ENCODE results near the gene NTRK3. TPM values are rescaled to one million over a fixed set of nuclear protein-coding genes. Genes with fewer than 3 reads are reported as not detected.

NTRK3 gene
- total and polyA plus RNA-seq, 2 of the 8 experiments (the other 6 are each of a cell fraction or from before 2014, with no cell fraction given), result 4.5 to 6.8 TPM

DNA sequence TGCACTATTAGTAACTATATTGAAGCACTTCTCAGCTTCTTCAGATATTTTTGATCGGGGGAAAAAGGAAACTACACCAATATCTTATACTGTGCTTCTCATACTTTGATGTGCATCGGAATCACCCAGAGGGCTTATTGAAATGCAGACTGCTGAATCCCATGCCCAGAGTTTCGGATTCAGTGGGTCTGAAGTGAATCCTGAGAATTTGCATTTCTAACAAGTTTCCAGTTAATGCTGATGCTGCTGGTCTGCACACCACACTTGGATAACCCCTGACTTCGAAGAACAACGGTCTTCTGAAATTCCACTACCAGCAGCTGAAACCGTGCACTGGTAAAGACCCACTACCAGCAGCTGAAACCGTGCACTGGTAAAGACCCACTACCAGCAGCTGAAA, 243.9 kb downstream of the NTRK3 start (continued):
- no peak for TF ChIP-seq EP300 (IDR thresholded peaks at IDR 0.05; ENCODE audit: borderline replicate concordance in 1 of 2, low read depth in 2 of 2, low read length in 2 of 2)
